ENCODE data around the gene ZNF446. TPM values are rescaled to one million over a fixed set of nuclear protein-coding genes. Genes with fewer than 3 reads are reported as not detected.

Gene ZNF446
- total and polyA plus RNA-seq, 9 of the 15 experiments (the other 6 are each of a cell fraction or from before 2014, with no cell fraction given), result 0.07 to 4.8 (median 1.2) TPM

GRCh38 chr19:58499021-58499927, 23.1 kb downstream of the ZNF446 start (continued):
- TF ChIP-seq UBTF (IDR thresholded peaks at IDR 0.05; ENCODE audit: borderline replicate concordance in 1 of 2, low read depth in 2 of 2, low read length in 2 of 2) (peak; percentile 84 to 90; a peak in 3 of 4 replicates), SRSF9 (IDR thresholded peaks at IDR 0.05; ENCODE audit: borderline replicate concordance, low read depth, low read length) (no peak), PHF8 (IDR thresholded peaks at IDR 0.05; ENCODE audit: borderline replicate concordance, low read length) (peak; percentile 84; the same call in 1 of the 2 replicates), BDP1 (IDR thresholded peaks at IDR 0.05; ENCODE audit: insufficient read depth, insufficient read length) (no peak), ELF4 (CRISPR knock-in tag; IDR thresholded peaks at IDR 0.05) (peak; percentile 70; the same call in 1 of the 2 replicates), TRIM24 (IDR thresholded peaks at IDR 0.05) (peak in 1 of 2 experiments; percentile 100; a peak in 2 of 4 replicates), YBX1 (IDR thresholded peaks at IDR 0.05) (no peak), ETS2 (tag; IDR thresholded peaks at IDR 0.05; ENCODE audit: borderline replicate concordance, poor library complexity, severe bottlenecking) (no peak), RBM25 (IDR thresholded peaks at IDR 0.05; ENCODE audit: low read depth, low read length, severe bottlenecking) (no peak), PPARD (CRISPR knock-in tag; IDR thresholded peaks at IDR 0.05) (no peak), ZNF217 (CRISPR knock-in tag; IDR thresholded peaks at IDR 0.05) (no peak), HDAC3 (IDR thresholded peaks at IDR 0.05; ENCODE audit: borderline replicate concordance, partially characterized antibody) (no peak), U2AF1 (optimal IDR thresholded peaks at IDR 0.05; ENCODE audit: low read depth, low read length) (no peak), NBN (IDR thresholded peaks at IDR 0.05; ENCODE audit: low read depth) (peak; percentile 76; the same call in 1 of the 2 replicates)
- TF ChIP-seq, protein P1, sequence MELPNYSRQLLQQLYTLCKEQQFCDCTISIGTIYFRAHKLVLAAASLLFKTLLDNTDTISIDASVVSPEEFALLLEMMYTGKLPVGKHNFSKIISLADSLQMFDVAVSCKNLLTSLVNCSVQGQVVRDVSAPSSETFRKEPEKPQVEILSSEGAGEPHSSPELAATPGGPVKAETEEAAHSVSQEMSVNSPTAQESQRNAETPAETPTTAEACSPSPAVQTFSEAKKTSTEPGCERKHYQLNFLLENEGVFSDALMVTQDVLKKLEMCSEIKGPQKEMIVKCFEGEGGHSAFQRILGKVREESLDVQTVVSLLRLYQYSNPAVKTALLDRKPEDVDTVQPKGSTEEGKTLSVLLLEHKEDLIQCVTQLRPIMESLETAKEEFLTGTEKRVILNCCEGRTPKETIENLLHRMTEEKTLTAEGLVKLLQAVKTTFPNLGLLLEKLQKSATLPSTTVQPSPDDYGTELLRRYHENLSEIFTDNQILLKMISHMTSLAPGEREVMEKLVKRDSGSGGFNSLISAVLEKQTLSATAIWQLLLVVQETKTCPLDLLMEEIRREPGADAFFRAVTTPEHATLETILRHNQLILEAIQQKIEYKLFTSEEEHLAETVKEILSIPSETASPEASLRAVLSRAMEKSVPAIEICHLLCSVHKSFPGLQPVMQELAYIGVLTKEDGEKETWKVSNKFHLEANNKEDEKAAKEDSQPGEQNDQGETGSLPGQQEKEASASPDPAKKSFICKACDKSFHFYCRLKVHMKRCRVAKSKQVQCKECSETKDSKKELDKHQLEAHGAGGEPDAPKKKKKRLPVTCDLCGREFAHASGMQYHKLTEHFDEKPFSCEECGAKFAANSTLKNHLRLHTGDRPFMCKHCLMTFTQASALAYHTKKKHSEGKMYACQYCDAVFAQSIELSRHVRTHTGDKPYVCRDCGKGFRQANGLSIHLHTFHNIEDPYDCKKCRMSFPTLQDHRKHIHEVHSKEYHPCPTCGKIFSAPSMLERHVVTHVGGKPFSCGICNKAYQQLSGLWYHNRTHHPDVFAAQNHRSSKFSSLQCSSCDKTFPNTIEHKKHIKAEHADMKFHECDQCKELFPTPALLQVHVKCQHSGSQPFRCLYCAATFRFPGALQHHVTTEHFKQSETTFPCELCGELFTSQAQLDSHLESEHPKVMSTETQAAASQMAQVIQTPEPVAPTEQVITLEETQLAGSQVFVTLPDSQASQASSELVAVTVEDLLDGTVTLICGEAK (IDR thresholded peaks at IDR 0.05), result peak; percentile 99
- TF ChIP-seq, protein P1 (CRISPR knock-in tag; IDR thresholded peaks at IDR 0.05), result no peak
